Breast epithelium (tissue), 3 donors: ENCODE results near the gene CFAP53.

Source experiments
- POLR2A ChIP-seq: fragments of 450-650 bp; IDR thresholded peaks from one replicate; pipeline ENCODE4 v1.6.1; 2016; ENCODE audit warnings: antibody characterized with exemption, mild to moderate bottlenecking, moderate library complexity
- TF ChIP-seq, protein P1 (sequence below), 3 donors: fragments of 450-650 bp; IDR thresholded peaks; one replicate each; pipeline ENCODE4 v1.5.1; 2016 to 2017; ENCODE audit warnings: antibody characterized with exemption in 3 of 3, mild to moderate bottlenecking in 3 of 3, moderate library complexity in 3 of 3

DNA sequence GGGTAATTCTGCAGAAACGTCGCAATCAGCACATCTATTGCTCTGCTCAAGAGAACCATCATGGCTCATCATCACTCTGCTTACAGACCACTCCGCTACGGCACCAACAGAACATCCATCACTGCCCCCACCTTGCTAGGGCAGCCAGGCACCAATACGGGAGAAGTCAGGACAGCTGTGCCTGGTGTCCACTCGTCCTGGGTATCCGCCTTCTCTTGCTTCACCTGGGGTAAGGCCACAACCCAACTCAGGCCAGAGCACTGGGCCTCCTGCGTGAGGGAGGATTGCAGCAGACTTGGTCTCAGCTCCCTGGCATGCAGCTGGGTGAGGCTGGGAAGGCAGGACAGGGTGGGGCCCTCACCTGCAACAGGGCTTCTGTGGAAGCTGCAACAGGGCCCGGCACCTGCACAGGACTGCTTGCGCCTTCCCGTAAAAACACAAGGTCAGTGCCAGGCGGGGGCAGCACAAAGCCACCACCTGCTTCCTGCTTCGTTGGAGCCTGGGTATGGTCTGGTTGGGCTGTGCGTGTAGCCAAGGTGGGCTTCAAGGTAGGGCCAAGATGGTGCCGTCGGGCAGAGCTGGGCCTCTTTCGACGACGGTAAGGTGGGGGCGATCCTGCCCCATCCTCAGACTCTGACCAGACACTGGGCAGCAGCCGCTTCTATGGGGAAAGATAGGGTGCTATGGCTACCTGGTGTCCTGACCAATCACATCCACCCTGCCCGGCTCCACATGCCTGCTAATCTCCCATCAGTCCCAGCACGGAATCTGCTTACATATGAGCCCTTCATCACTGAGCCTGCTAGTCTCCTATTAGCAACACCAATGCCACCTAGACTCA is 7.1 kb upstream of the CFAP53 start:
- TF ChIP-seq, protein P1, sequence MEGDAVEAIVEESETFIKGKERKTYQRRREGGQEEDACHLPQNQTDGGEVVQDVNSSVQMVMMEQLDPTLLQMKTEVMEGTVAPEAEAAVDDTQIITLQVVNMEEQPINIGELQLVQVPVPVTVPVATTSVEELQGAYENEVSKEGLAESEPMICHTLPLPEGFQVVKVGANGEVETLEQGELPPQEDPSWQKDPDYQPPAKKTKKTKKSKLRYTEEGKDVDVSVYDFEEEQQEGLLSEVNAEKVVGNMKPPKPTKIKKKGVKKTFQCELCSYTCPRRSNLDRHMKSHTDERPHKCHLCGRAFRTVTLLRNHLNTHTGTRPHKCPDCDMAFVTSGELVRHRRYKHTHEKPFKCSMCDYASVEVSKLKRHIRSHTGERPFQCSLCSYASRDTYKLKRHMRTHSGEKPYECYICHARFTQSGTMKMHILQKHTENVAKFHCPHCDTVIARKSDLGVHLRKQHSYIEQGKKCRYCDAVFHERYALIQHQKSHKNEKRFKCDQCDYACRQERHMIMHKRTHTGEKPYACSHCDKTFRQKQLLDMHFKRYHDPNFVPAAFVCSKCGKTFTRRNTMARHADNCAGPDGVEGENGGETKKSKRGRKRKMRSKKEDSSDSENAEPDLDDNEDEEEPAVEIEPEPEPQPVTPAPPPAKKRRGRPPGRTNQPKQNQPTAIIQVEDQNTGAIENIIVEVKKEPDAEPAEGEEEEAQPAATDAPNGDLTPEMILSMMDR (IDR thresholded peaks at IDR 0.05) = no peak
- no peak for TF ChIP-seq POLR2A
